IPS-20b (cell line): ENCODE results near the gene SLC26A5.

Experiments
- H3K27ac ChIP-seq: one replicate; pipeline ENCODE4 v1.5.1; 2013; ENCODE audit warnings: low read length
- H3K27me3 ChIP-seq: 2 replicates; pipeline ENCODE4 v1.6.1; 2013; ENCODE audit warnings: mild to moderate bottlenecking, low read length, inconsistent platforms; ENCODE audit not compliant: insufficient read depth
- H3K36me3 ChIP-seq: 2 replicates; pipeline ENCODE4 v1.6.1; 2013; ENCODE audit warnings: low read depth, mild to moderate bottlenecking, inconsistent platforms, low read length, moderate library complexity; ENCODE audit not compliant: insufficient read depth
- H3K4me1 ChIP-seq: 2 replicates; pipeline ENCODE4 v1.6.1; 2013; ENCODE audit warnings: mild to moderate bottlenecking, control low read depth, inconsistent platforms, low read length, moderate library complexity; ENCODE audit not compliant: insufficient read depth
- H3K4me3 ChIP-seq: 2 replicates; pipeline ENCODE4 v1.5.1; 2013; ENCODE audit warnings: mild to moderate bottlenecking, low read length, inconsistent platforms
- H3K9ac ChIP-seq: 2 replicates; pipeline ENCODE4 v1.6.1; 2013; ENCODE audit warnings: low read depth, mild to moderate bottlenecking, inconsistent platforms, low read length, moderate library complexity
- H3K9me3 ChIP-seq: 2 replicates; pipeline ENCODE4 v1.6.1; 2013; ENCODE audit warnings: mild to moderate bottlenecking, low read depth, low read length, inconsistent platforms; ENCODE audit not compliant: insufficient read depth

SLC26A5 gene

GRCh38 chr7:103396471-103396870 is 49.5 kb downstream of the SLC26A5 start:
- no peak overlapping the region for H3K4me3 ChIP-seq
- H3K27ac ChIP-seq, result no peak overlapping the region
- no peak overlapping the region for H3K9ac ChIP-seq

GRCh38 chr7:103395071-103395470 is 50.9 kb downstream of the SLC26A5 start:
- Histone ChIP-seq H3K27ac (no peak overlapping the region), H3K27me3 (no peaks in the 10 kb centered on the region), H3K9ac (no peak overlapping the region), H3K4me1 (no peaks in the 10 kb centered on the region), H3K36me3 (no peaks in the 10 kb centered on the region), H3K4me3 (no peak overlapping the region), H3K9me3 (no peaks in the 10 kb centered on the region)

More at GRCh38 chr7:103396471-103396870, 49.5 kb downstream of the SLC26A5 start:
- Histone ChIP-seq H3K36me3 (no peaks in the 10 kb centered on the region), H3K4me1 (no peaks in the 10 kb centered on the region), H3K9me3 (no peaks in the 10 kb centered on the region), H3K27me3 (no peaks in the 10 kb centered on the region)

GRCh38 chr7:103394566-103394965 is 51.4 kb downstream of the SLC26A5 start:
- no peak overlapping the region for H3K4me3 ChIP-seq
- H3K27me3 ChIP-seq, result no peaks in the 10 kb centered on the region
- no peaks in the 10 kb centered on the region for H3K9me3 ChIP-seq
- H3K9ac ChIP-seq, result no peak overlapping the region
- no peak overlapping the region for H3K27ac ChIP-seq
- no peaks in the 10 kb centered on the region for H3K36me3 ChIP-seq
- no peaks in the 10 kb centered on the region for H3K4me1 ChIP-seq

DNA sequence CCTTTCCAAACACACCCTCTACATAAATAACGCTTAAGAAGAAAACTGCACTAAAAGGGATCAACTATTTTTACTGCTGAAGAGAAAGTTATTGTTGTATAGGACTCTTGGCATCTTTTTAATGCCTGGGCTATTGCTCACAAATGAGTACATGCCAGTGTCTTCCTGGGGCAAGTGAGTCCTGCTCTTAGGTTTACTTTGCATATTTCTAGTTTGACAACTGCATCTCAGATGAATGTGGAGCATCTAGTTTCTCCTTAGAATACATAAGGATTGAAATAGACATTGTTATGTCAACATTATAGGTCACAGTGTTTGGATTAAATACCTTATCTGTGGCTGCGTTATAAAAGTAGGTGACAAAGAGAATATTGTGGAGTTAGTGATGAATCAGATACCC is 54.0 kb downstream of the SLC26A5 start:
- Histone ChIP-seq H3K4me3 (no peak overlapping the region), H3K36me3 (no peaks in the 10 kb centered on the region), H3K9ac (no peak overlapping the region), H3K4me1 (no peaks in the 10 kb centered on the region), H3K27me3 (no peaks in the 10 kb centered on the region), H3K27ac (no peak overlapping the region), H3K9me3 (no peaks in the 10 kb centered on the region)

DNA sequence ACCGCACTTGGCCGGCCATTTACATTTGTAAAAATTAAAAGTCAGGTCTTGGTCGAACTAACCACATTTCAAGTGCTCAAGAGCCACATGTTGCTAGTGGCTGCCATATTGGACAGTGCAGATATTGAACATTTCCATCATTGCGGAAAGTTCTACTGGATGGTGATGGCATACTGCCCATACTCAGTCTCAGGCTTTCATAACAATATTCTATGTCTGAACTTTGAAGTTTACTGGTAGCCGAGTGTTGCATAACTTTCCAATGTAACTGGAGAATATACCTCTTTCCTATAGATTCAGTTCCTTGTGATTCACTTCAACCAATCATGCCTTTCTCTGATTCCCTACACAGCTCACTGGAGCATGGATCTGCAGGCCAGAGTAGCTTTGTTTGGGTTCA is 54.9 kb downstream of the SLC26A5 start:
- no peak overlapping the region for H3K27ac ChIP-seq
- H3K4me1 ChIP-seq, result no peaks in the 10 kb centered on the region
- no peak overlapping the region for H3K4me3 ChIP-seq
- H3K9me3 ChIP-seq, result no peaks in the 10 kb centered on the region
- no peaks in the 10 kb centered on the region for H3K36me3 ChIP-seq
- H3K9ac ChIP-seq, result no peak overlapping the region
- H3K27me3 ChIP-seq, result no peaks in the 10 kb centered on the region

DNA sequence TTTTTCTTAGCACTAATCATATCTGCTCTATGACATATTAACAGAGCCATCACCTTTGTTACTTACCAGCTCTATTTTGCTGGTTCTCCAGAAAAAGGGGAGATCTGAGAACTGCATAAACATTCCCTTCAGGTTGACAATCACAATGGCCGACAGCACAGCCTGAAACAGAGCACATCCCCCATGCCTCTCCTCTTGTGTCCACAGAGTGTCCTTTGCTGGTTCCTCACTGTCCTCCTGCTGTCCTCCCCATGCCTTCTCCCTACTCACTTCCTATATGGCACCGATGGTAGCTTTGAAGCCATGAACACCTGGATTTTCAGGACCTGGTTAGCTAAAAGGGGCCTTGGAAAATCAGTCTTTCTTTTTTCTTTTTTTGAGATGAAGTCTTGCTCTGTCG is 56.7 kb downstream of the SLC26A5 start:
- H3K27ac ChIP-seq, result no peak overlapping the region
- H3K36me3 ChIP-seq, result no peaks in the 10 kb centered on the region
- no peak overlapping the region for H3K4me3 ChIP-seq
- no peaks in the 10 kb centered on the region for H3K27me3 ChIP-seq
- no peaks in the 10 kb centered on the region for H3K4me1 ChIP-seq
- no peaks in the 10 kb centered on the region for H3K9me3 ChIP-seq
- H3K9ac ChIP-seq, result no peak overlapping the region

- no peak overlapping the region for H3K9ac ChIP-seq
- no peaks in the 10 kb centered on the region for H3K4me1 ChIP-seq
- H3K27ac ChIP-seq, result no peak overlapping the region
- H3K36me3 ChIP-seq, result no peaks in the 10 kb centered on the region
- H3K4me3 ChIP-seq, result no peak overlapping the region
- no peaks in the 10 kb centered on the region for H3K27me3 ChIP-seq
- H3K9me3 ChIP-seq, result no peaks in the 10 kb centered on the region
Measured at GRCh38 chr7:103388469-103389140, 57.4 kb downstream of the SLC26A5 start.

DNA sequence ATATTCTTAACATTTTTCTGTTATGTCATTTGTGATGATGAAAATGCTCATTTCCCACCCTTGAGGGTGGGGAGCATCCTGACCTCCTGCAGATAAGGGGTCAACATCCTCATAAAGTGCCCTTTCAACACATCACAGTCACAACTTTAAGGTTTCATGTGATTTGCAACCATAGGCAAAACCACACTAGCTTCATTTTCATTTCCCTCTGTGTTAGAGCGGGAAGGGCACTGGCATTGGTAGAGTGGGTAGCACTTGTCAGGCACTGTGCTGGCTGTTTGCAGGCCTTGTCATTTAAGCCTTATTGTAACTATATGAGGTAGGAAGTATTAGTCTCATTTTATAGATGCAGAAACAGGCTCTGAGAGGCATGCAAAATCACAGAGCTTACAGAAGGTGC is 58.8 kb downstream of the SLC26A5 start:
- Histone ChIP-seq H3K9me3 (no peaks in the 10 kb centered on the region), H3K4me1 (no peaks in the 10 kb centered on the region), H3K27me3 (no peaks in the 10 kb centered on the region), H3K4me3 (no peak overlapping the region), H3K9ac (no peak overlapping the region), H3K36me3 (no peaks in the 10 kb centered on the region), H3K27ac (no peak overlapping the region)

- Histone ChIP-seq H3K4me1 (no peaks in the 10 kb centered on the region), H3K4me3 (no peak overlapping the region), H3K9me3 (no peaks in the 10 kb centered on the region), H3K36me3 (no peaks in the 10 kb centered on the region), H3K27me3 (no peaks in the 10 kb centered on the region), H3K27ac (no peak overlapping the region), H3K9ac (no peak overlapping the region)
Measured at GRCh38 chr7:103382032-103382402, 64.0 kb downstream of the SLC26A5 start.

- H3K9me3 ChIP-seq, result no peaks in the 10 kb centered on the region
- no peaks in the 10 kb centered on the region for H3K36me3 ChIP-seq
- H3K4me3 ChIP-seq, result no peak overlapping the region
- H3K9ac ChIP-seq, result no peak overlapping the region
- H3K27me3 ChIP-seq, result no peaks in the 10 kb centered on the region
- H3K4me1 ChIP-seq, result no peaks in the 10 kb centered on the region
- no peak overlapping the region for H3K27ac ChIP-seq
Measured at GRCh38 chr7:103381280-103382031, 64.6 kb downstream of the SLC26A5 start.

- Histone ChIP-seq H3K36me3 (no peaks in the 10 kb centered on the region), H3K27me3 (no peaks in the 10 kb centered on the region), H3K4me1 (no peaks in the 10 kb centered on the region), H3K4me3 (no peak overlapping the region), H3K9ac (no peak overlapping the region), H3K27ac (no peak overlapping the region), H3K9me3 (no peaks in the 10 kb centered on the region)
Measured at GRCh38 chr7:103380395-103381191, 65.4 kb downstream of the SLC26A5 start.
